PC-9 (cell line): Measurements from ENCODE around the gene IFI44L. TPM values are rescaled to one million over a fixed set of nuclear protein-coding genes. Genes with fewer than 3 reads are reported as not detected.

Experiments
- BruUV-seq: library from RNA; stranded (reverse); fragments of 400-500 nt; replicated peaks from 2 replicates; lab custom pipeline; 2021; lab: Mats Ljungman, UMichigan
- CTCF ChIA-PET: fragments of 300-600 bp; sonication (Branson Sonifier 250); formaldehyde crosslinking; loops from one replicate; lab custom pipeline; 2022; ENCODE audit warnings: antibody characterized with exemption; lab: Charles Lee
- POLR2A ChIA-PET: fragments of 300-600 bp; sonication (Branson Sonifier 250); formaldehyde crosslinking; loops from one replicate; lab custom pipeline; 2022; ENCODE audit warnings: antibody characterized with exemption; ENCODE audit not compliant: unreplicated experiment; lab: Charles Lee
- DNase-seq, 2 experiments: peaks; one replicate each; pipeline versions ENCODE4 v3.0.0 to v3.0.0-alpha.2; 2015 to 2022; ENCODE audit warnings: mixed read lengths in 1 of 2
- H2AFZ ChIP-seq: fragments of 200-600 bp; sonication (generic); 2 replicates; pipeline ENCODE4 v1.8.1; 2017; ENCODE audit warnings: antibody characterized with exemption
- H3F3A ChIP-seq: fragments of 200-600 bp; sonication (generic); 2 replicates; pipeline ENCODE4 v1.8.1; 2017; ENCODE audit warnings: antibody characterized with exemption, mild to moderate bottlenecking, low read depth; ENCODE audit not compliant: insufficient read depth
- H3K27ac ChIP-seq: fragments of 200-600 bp; sonication (generic); 2 replicates; pipeline ENCODE4 v1.6.1; 2016; ENCODE audit warnings: mixed run types
- H3K27me3 ChIP-seq: fragments of 200-600 bp; sonication (generic); 2 replicates; pipeline ENCODE4 v1.6.1; 2016; ENCODE audit warnings: low read depth, mixed run types; ENCODE audit not compliant: insufficient read depth
- H3K36me3 ChIP-seq: fragments of 200-600 bp; sonication (generic); 2 replicates; pipeline ENCODE4 v1.6.1; 2016; ENCODE audit warnings: low read depth, mixed run types
- H3K4me1 ChIP-seq: fragments of 200-600 bp; sonication (generic); replicated peaks from 2 replicates; pipeline ENCODE4 v1.6.1; 2016; ENCODE audit warnings: mixed run types; ENCODE audit not compliant: insufficient read depth
- H3K4me2 ChIP-seq: fragments of 200-600 bp; sonication (generic); 2 replicates; pipeline ENCODE4 v1.6.1; 2017; ENCODE audit warnings: mixed run types
- H3K4me3 ChIP-seq: fragments of 200-600 bp; sonication (generic); 2 replicates; pipeline ENCODE4 v1.6.1; 2016; ENCODE audit warnings: mixed run types
- H3K79me2 ChIP-seq: fragments of 200-600 bp; sonication (generic); 2 replicates; pipeline ENCODE4 v1.6.1; 2017; ENCODE audit warnings: low read depth, mixed run types
- H3K9me2 ChIP-seq: fragments of 200-600 bp; sonication (generic); 2 replicates; pipeline ENCODE4 v1.8.1; 2017; ENCODE audit warnings: mild to moderate bottlenecking; ENCODE audit not compliant: insufficient read depth
- H3K9me3 ChIP-seq: fragments of 200-600 bp; sonication (generic); 2 replicates; pipeline ENCODE4 v1.8.1; 2016; ENCODE audit warnings: low read depth; ENCODE audit not compliant: insufficient read depth
- H4K20me1 ChIP-seq: fragments of 200-600 bp; sonication (generic); 2 replicates; pipeline ENCODE4 v1.8.1; 2017; ENCODE audit not compliant: insufficient read depth
- EZH2 ChIP-seq: fragments of 200-600 bp; sonication (generic); IDR thresholded peaks from 2 replicates; pipeline ENCODE4 v1.8.0; 2017; ENCODE audit warnings: antibody characterized with exemption, low read depth
- intact Hi-C: fragments of 100-400 bp; cut with micrococcal nuclease; formaldehyde crosslinking; loops from one replicate; pipeline ENCODE4 v1.10.0; 2022; ENCODE audit not compliant: unreplicated experiment
- total RNA-seq: library from RNA; stranded (reverse); gene quantifications from 2 replicates; pipeline ENCODE4 v1.2.3, GENCODE V29; 2021
- TF ChIP-seq, protein P1 (sequence below): fragments of 200-600 bp; sonication (generic); conservative IDR thresholded peaks from 2 replicates; pipeline ENCODE4 v1.6.1; 2017; ENCODE audit warnings: mixed run types, antibody characterized with exemption, mild to moderate bottlenecking, moderate library complexity

IFI44L gene
- total RNA-seq, 1 experiment from 2014 or later: 0.70 TPM

DNA sequence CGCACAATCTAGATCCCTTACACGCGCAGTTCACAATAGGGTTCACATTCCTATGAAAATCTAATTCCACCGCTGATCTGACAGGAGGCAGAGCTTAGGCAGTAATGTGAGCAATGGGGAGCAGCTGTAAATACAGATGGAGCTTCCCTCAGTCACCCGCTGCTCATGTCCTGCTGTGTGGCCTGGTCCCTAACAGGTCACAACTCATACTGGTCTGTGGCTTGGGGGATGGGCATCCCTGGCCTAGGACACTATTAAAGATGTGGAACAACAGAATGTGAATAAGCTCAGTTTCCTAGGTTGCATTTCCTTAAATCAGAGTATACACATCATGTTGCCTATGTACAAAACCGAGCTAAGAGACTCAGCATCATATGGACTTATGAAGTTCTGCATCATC, 45.6 kb downstream of the IFI44L start:
- Histone ChIP-seq H3K27ac (no peak overlapping the region), H2AFZ (no peak overlapping the region), H3K4me3 (no peak overlapping the region), H3F3A (no peaks in the 10 kb centered on the region), H4K20me1 (no peaks in the 10 kb centered on the region), H3K79me2 (no peaks in the 10 kb centered on the region), H3K9me2 (no peaks in the 10 kb centered on the region; the same call in 1 of the 2 replicates), H3K4me2 (no peak overlapping the region), H3K4me1 (no peaks in the 10 kb centered on the region), H3K36me3 (no peaks in the 10 kb centered on the region), H3K9me3 (no peaks in the 10 kb centered on the region), H3K27me3 (no peaks in the 10 kb centered on the region)
- POLR2A ChIA-PET: no interaction called here
- CTCF ChIA-PET: no interaction called here
- intact Hi-C loops: no loop called here
- BruUV-seq: no TSS peak
- TF ChIP-seq EZH2: no peak
- TF ChIP-seq, protein P1, sequence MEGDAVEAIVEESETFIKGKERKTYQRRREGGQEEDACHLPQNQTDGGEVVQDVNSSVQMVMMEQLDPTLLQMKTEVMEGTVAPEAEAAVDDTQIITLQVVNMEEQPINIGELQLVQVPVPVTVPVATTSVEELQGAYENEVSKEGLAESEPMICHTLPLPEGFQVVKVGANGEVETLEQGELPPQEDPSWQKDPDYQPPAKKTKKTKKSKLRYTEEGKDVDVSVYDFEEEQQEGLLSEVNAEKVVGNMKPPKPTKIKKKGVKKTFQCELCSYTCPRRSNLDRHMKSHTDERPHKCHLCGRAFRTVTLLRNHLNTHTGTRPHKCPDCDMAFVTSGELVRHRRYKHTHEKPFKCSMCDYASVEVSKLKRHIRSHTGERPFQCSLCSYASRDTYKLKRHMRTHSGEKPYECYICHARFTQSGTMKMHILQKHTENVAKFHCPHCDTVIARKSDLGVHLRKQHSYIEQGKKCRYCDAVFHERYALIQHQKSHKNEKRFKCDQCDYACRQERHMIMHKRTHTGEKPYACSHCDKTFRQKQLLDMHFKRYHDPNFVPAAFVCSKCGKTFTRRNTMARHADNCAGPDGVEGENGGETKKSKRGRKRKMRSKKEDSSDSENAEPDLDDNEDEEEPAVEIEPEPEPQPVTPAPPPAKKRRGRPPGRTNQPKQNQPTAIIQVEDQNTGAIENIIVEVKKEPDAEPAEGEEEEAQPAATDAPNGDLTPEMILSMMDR: no peak
- DNase-seq: no peak

DNA sequence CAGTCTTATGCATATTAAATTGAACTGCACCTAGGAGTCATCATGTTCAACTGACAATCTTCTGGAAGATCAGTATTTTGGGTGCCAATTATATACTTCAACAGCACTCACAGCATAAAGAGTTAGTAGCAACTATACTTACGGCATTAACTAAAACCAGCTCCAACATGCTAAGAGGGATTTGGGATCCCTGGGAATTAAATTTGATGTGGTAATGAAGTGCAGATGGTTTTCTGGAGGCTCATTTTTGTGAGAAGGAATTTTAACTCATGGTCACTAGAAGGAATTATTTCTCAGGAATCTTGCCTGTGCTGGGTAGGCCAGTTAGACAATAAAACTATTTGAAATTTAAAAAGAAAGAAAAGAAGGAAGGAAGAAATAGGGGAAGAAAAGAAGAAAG, 47.7 kb downstream of the IFI44L start:
- H3K4me3 ChIP-seq: no peak overlapping the region
- no peaks in the 10 kb centered on the region for H3K9me3 ChIP-seq
- H3K79me2 ChIP-seq: no peaks in the 10 kb centered on the region
- ChIA-PET POLR2A (no interaction called here), CTCF (no interaction called here)
- TF ChIP-seq, protein P1: no peak
- no peak for TF ChIP-seq EZH2
- H3K27ac ChIP-seq: no peak overlapping the region
- no peaks in the 10 kb centered on the region for H3K4me1 ChIP-seq
- no peaks in the 10 kb centered on the region for H4K20me1 ChIP-seq
- no peaks in the 10 kb centered on the region; the same call in 1 of the 2 replicates for H3K9me2 ChIP-seq
- H3F3A ChIP-seq: no peaks in the 10 kb centered on the region
- no TSS peak for BruUV-seq
- DNase-seq: no peak
- no peaks in the 10 kb centered on the region for H3K27me3 ChIP-seq
- H3K36me3 ChIP-seq: no peaks in the 10 kb centered on the region
- no peak overlapping the region for H3K4me2 ChIP-seq
- no peak overlapping the region for H2AFZ ChIP-seq
- intact Hi-C loops: no loop called here

DNA sequence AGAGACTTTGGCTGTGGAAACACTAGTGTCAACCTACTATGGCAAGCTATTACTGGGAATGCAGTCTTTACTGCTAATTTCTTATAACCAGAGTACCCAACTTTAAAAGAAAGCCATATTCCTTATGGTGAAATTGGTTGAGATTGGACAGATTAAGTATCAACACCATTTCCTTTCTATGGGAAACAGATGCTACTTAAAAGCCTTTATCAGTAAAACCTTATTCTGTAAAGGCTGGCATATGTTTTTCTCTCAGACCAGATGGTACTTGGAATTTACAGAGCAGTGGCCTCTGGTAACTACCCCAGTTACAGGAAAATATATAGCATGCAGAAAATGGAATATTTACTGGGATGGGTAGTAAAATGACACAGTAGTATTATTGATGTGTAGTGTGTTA, 48.2 kb downstream of the IFI44L start:
- Histone ChIP-seq H3K36me3 (no peaks in the 10 kb centered on the region), H3K4me2 (no peak overlapping the region), H3K27ac (no peak overlapping the region), H3K9me3 (no peaks in the 10 kb centered on the region), H3F3A (no peaks in the 10 kb centered on the region), H4K20me1 (no peaks in the 10 kb centered on the region), H3K4me1 (no peaks in the 10 kb centered on the region), H2AFZ (no peak overlapping the region), H3K27me3 (no peaks in the 10 kb centered on the region), H3K4me3 (no peak overlapping the region), H3K9me2 (no peaks in the 10 kb centered on the region; the same call in 1 of the 2 replicates), H3K79me2 (no peaks in the 10 kb centered on the region)
- TF ChIP-seq EZH2: no peak
- TF ChIP-seq, protein P1: no peak
- no peak for DNase-seq
- ChIA-PET CTCF (no interaction called here), POLR2A (no interaction called here)
- no TSS peak for BruUV-seq
- intact Hi-C loops: no loop called here
